Prostate gland (tissue), 2 donors: ENCODE measurements around the gene RABEP2. TPM values are rescaled to one million over a fixed set of nuclear protein-coding genes. Genes with fewer than 3 reads are reported as not detected.

ENCODE experiments used
- DNase-seq: peaks from one replicate; pipeline ENCODE4 v3.0.0-alpha.2; 2019; ENCODE audit warnings: low spot score
- H3K27ac ChIP-seq, 2 donors: fragments of 200-600 bp; sonication (generic); 2 replicates each; pipeline ENCODE4 v1.5.1; 2017 to 2019
- H3K27me3 ChIP-seq: fragments of 200-600 bp; sonication (generic); replicated peaks from 2 replicates; pipeline ENCODE4 v1.5.1; 2019; ENCODE audit not compliant: insufficient read depth
- H3K36me3 ChIP-seq, 2 donors: fragments of 200-600 bp; sonication (generic); 1 replicate in 1 of 2; 2 replicates in 1 of 2; pipeline versions ENCODE4 v1.5.1 to v1.8.1; 2017 to 2019
- H3K4me1 ChIP-seq: fragments of 200-600 bp; sonication (generic); replicated peaks from 2 replicates; pipeline ENCODE4 v1.5.1; 2019
- H3K4me3 ChIP-seq, 2 donors: fragments of 200-600 bp; sonication (generic); 2 replicates each; pipeline ENCODE4 v1.5.1; 2017 to 2019
- H3K9me3 ChIP-seq: fragments of 200-600 bp; sonication (generic); 2 replicates; pipeline ENCODE4 v1.5.1; 2017
- CTCF ChIP-seq, 4 experiments: fragments of 200-600 bp in 2 of 4; fragments of 450-650 bp in 2 of 4; sonication (generic) in 2 of 4; IDR thresholded peaks; 1 replicate in 3 of 4; 2 replicates in 1 of 4; pipeline ENCODE4 v1.5.1; 2016 to 2019; ENCODE audit warnings: antibody characterized with exemption in 4 of 4, mild to moderate bottlenecking in 2 of 4, moderate library complexity in 2 of 4
- POLR2A ChIP-seq: fragments of 450-650 bp; IDR thresholded peaks from one replicate; pipeline ENCODE4 v1.6.1; 2016; ENCODE audit warnings: antibody characterized with exemption, mild to moderate bottlenecking
- POLR2AphosphoS5 ChIP-seq: sonication (generic); formaldehyde crosslinking; IDR thresholded peaks from one replicate; pipeline ENCODE4 v1.6.1; 2017; ENCODE audit warnings: antibody characterized with exemption
- WGBS: methylation state at CpG from one replicate; pipeline ENCODE4 v1.1.5; 2018; 5-methylcytosine and 5-hydroxymethylcytosine counted together
- intact Hi-C: fragments of 100-400 bp; cut with DNase I; formaldehyde crosslinking; loops from one replicate; pipeline ENCODE4 v1.14.2; 2022
- total RNA-seq, 2 donors: library from RNA; depleted of rRNA; stranded (reverse); fragments of >200 nt; gene quantifications; one replicate each; pipeline ENCODE4 v1.1.0, GENCODE V29; 2016

The RABEP2 gene
- total RNA-seq, 2 donors from 2014 or later, result 128 to 139 TPM

GRCh38 chr16:28866454-28866804, 58.6 kb downstream of the RABEP2 start:
- no peak overlapping the region for H3K27ac ChIP-seq
- no peaks in the 10 kb centered on the region for H3K9me3 ChIP-seq
- DNase-seq, result no peak
- no peaks in the 10 kb centered on the region for H3K27me3 ChIP-seq
- H3K4me3 ChIP-seq, result no peak overlapping the region
- TF ChIP-seq POLR2A (no peak), CTCF (IDR thresholded peaks at IDR 0.05) (no peak), POLR2AphosphoS5 (no peak)
- H3K36me3 ChIP-seq, result peaks cover 3 to 11% of the 10 kb centered on the region in 2 donors
- intact Hi-C loops, result no loop called here
- H3K4me1 ChIP-seq, result no peaks in the 10 kb centered on the region
- WGBS, result 81% methylated on average over 17 of the region's 17 CpGs

GRCh38 chr16:28865722-28866453, 59.1 kb downstream of the RABEP2 start:
- TF ChIP-seq POLR2A, result no peak
- TF ChIP-seq CTCF (IDR thresholded peaks at IDR 0.05), result no peak
- TF ChIP-seq POLR2AphosphoS5, result no peak
- Histone ChIP-seq H3K27me3 (no peaks in the 10 kb centered on the region), H3K4me1 (no peaks in the 10 kb centered on the region), H3K4me3 (no peak overlapping the region), H3K9me3 (no peaks in the 10 kb centered on the region), H3K36me3 (peaks cover 3 to 11% of the 10 kb centered on the region in 2 donors), H3K27ac (no peak overlapping the region)
- DNase-seq, result no peak
- intact Hi-C loops, result no loop called here
- 58% methylated on average over 31 of the region's 32 CpGs for WGBS

- H3K9me3 ChIP-seq, result no peaks in the 10 kb centered on the region
- no peak overlapping the region for H3K27ac ChIP-seq
- no peak overlapping the region for H3K4me3 ChIP-seq
- TF ChIP-seq POLR2AphosphoS5, result no peak
- no peaks in the 10 kb centered on the region for H3K27me3 ChIP-seq
- WGBS, result 78% methylated on average over 12 of the region's 12 CpGs
- H3K4me1 ChIP-seq, result no peaks in the 10 kb centered on the region
- H3K36me3 ChIP-seq, result peaks cover under 1 to 11% of the 10 kb centered on the region in 2 donors
- intact Hi-C loops, result no loop called here
- DNase-seq, result no peak
Observed at GRCh38 chr16:28865001-28865688, 59.9 kb downstream of the RABEP2 start.

GRCh38 chr16:28863929-28864793, 60.9 kb downstream of the RABEP2 start:
- Histone ChIP-seq H3K4me1 (no peaks in the 10 kb centered on the region), H3K27me3 (no peaks in the 10 kb centered on the region), H3K27ac (peak overlapping the region; percentile 81 to 86), H3K36me3 (peaks cover 0 to 11% of the 10 kb centered on the region in 2 donors), H3K9me3 (no peaks in the 10 kb centered on the region), H3K4me3 (peak overlapping the region; percentile 84 to 85)
- TF ChIP-seq POLR2A, result no peak
- TF ChIP-seq CTCF (IDR thresholded peaks at IDR 0.05), result no peak
- TF ChIP-seq POLR2AphosphoS5, result no peak
- no peak for DNase-seq
- WGBS, result 1% methylated on average over 42 of the region's 42 CpGs
- intact Hi-C loops, result loop anchor here (5.0 kb wide), 1 partner anchor 83 kb away; no protein-coding TSS in a partner anchor

- TF ChIP-seq POLR2AphosphoS5, result no peak
- no peak for TF ChIP-seq POLR2A
- Histone ChIP-seq H3K27me3 (no peaks in the 10 kb centered on the region), H3K9me3 (no peaks in the 10 kb centered on the region), H3K27ac (no peak overlapping the region), H3K4me3 (no peak overlapping the region), H3K4me1 (no peaks in the 10 kb centered on the region), H3K36me3 (no peaks in the 10 kb centered on the region)
- 87% methylated on average over 4 of the region's 4 CpGs for WGBS
- DNase-seq, result no peak
- intact Hi-C loops, result no loop called here
Observed at GRCh38 chr16:28859326-28859725, 65.7 kb downstream of the RABEP2 start.
